IMR-90 (cell line): ENCODE data around the gene EPN2. TPM values are rescaled to one million over a fixed set of nuclear protein-coding genes. Genes with fewer than 3 reads are reported as not detected.

Experiments
- ATAC-seq: fragments of 200-7000 bp; cut with Tn5 transposase; 2 replicates; pipeline ENCODE4 v1.9.1; 2020; ENCODE audit warnings: low read depth, mild to moderate bottlenecking, moderate library complexity
- BruUV-seq: library from RNA; stranded (reverse); fragments of 400-500 nt; replicated peaks from 2 replicates; lab custom pipeline; 2021; lab: Mats Ljungman, UMichigan
- CTCF ChIA-PET: fragments of 300-600 bp; formaldehyde crosslinking; extraction: SDS; loops from one replicate; lab custom pipeline; 2021; ENCODE audit warnings: antibody characterized with exemption; lab: Yijun Ruan, JAX
- POLR2A ChIA-PET: fragments of 300-600 bp; sonication (Branson Sonifier 250); formaldehyde crosslinking; loops from one replicate; lab custom pipeline; 2022; ENCODE audit warnings: antibody characterized with exemption; ENCODE audit not compliant: unreplicated experiment; lab: Charles Lee
- DNase-seq: peaks from one replicate; pipeline ENCODE4 v3.0.0; 2013
- H2AFZ ChIP-seq: replicated peaks from 2 replicates; pipeline ENCODE3; 2013; ENCODE audit warnings: low read length, mild to moderate bottlenecking; ENCODE audit not compliant: poor library complexity
- H2AK5ac ChIP-seq: 2 replicates; pipeline ENCODE4 v1.6.1; 2013; ENCODE audit warnings: low read depth, low read length, inconsistent platforms
- H2AK9ac ChIP-seq: replicated peaks from 2 replicates; pipeline ENCODE3; 2013; ENCODE audit warnings: mild to moderate bottlenecking, low read depth, low read length, moderate library complexity; ENCODE audit not compliant: poor library complexity
- H2BK120ac ChIP-seq: 2 replicates; pipeline ENCODE4 v1.6.1; 2013; ENCODE audit warnings: low read depth, low read length, inconsistent platforms
- H2BK15ac ChIP-seq: 3 replicates; pipeline ENCODE4 v1.6.1; 2013; ENCODE audit warnings: low read depth, low read length, inconsistent platforms
- H2BK20ac ChIP-seq: 2 replicates; pipeline ENCODE4 v1.6.1; 2013; ENCODE audit warnings: low read depth, mild to moderate bottlenecking, inconsistent platforms, low read length, moderate library complexity
- H2BK5ac ChIP-seq: 2 replicates; pipeline ENCODE4 v1.6.1; 2013; ENCODE audit warnings: mild to moderate bottlenecking, low read depth, low read length, inconsistent platforms; ENCODE audit not compliant: poor library complexity, severe bottlenecking
- H3K14ac ChIP-seq: replicated peaks from 2 replicates; pipeline ENCODE4 v1.6.1; 2013; ENCODE audit warnings: low read depth, low read length, inconsistent platforms
- H3K18ac ChIP-seq: 2 replicates; pipeline ENCODE4 v1.6.1; 2013; ENCODE audit warnings: low read depth, low read length, control low read depth
- H3K23ac ChIP-seq: 2 replicates; pipeline ENCODE4 v1.6.1; 2013; ENCODE audit warnings: low read depth, low read length, inconsistent platforms
- H3K27ac ChIP-seq: 2 replicates; pipeline ENCODE4 v1.5.1; 2013; ENCODE audit warnings: mild to moderate bottlenecking, control low read depth, low read length; ENCODE audit not compliant: insufficient read depth
- H3K27me3 ChIP-seq: 2 replicates; pipeline ENCODE4 v1.6.1; 2013; ENCODE audit warnings: low read length; ENCODE audit not compliant: control insufficient read depth, insufficient read depth
- H3K36me3 ChIP-seq: 2 replicates; pipeline ENCODE4 v1.6.1; 2013; ENCODE audit warnings: low read length, mixed read lengths; ENCODE audit not compliant: control insufficient read depth, insufficient read depth
- H3K4ac ChIP-seq: 2 replicates; pipeline ENCODE4 v1.6.1; 2013; ENCODE audit warnings: low read depth, low read length, inconsistent platforms
- H3K4me1 ChIP-seq: 2 replicates; pipeline ENCODE4 v1.6.1; 2013; ENCODE audit warnings: low read length, mixed read lengths; ENCODE audit not compliant: control insufficient read depth, insufficient read depth
- H3K4me2 ChIP-seq: 2 replicates; pipeline ENCODE4 v1.6.1; 2013; ENCODE audit warnings: low read depth, mild to moderate bottlenecking, control low read depth, low read length, moderate library complexity
- H3K4me3 ChIP-seq: 2 replicates; pipeline ENCODE4 v1.5.1; 2013; ENCODE audit warnings: low read depth, mild to moderate bottlenecking, control low read depth, low read length, moderate library complexity; ENCODE audit not compliant: insufficient read depth
- H3K56ac ChIP-seq: 2 replicates; pipeline ENCODE4 v1.6.1; 2013; ENCODE audit warnings: low read length, inconsistent platforms; ENCODE audit not compliant: insufficient read depth; ENCODE audit errors: extremely low read depth
- H3K79me1 ChIP-seq, 2 experiments: 2 replicates each; pipeline ENCODE4 v1.6.1; 2013; ENCODE audit warnings: low read length in 2 of 2, inconsistent platforms in 1 of 2, low read depth in 1 of 2
- H3K9ac ChIP-seq: 2 replicates; pipeline ENCODE4 v1.6.1; 2013; ENCODE audit warnings: low read depth, low read length, control low read depth
- H3K9me1 ChIP-seq: 2 replicates; pipeline ENCODE4 v1.6.1; 2013; ENCODE audit warnings: low read length, inconsistent platforms; ENCODE audit not compliant: insufficient read depth
- H3K9me3 ChIP-seq: 2 replicates; pipeline ENCODE4 v1.6.1; 2013; ENCODE audit warnings: low read length; ENCODE audit not compliant: control insufficient read depth, insufficient read depth
- H4K20me1 ChIP-seq: 2 replicates; pipeline ENCODE4 v1.6.1; 2013; ENCODE audit warnings: low read length, inconsistent platforms; ENCODE audit not compliant: insufficient read depth
- H4K5ac ChIP-seq: 2 replicates; pipeline ENCODE4 v1.6.1; 2013; ENCODE audit warnings: mild to moderate bottlenecking, low read depth, low read length, control low read depth
- H4K8ac ChIP-seq, 2 experiments: 2 replicates each; pipeline ENCODE4 v1.6.1; 2013; ENCODE audit warnings: low read depth in 2 of 2, low read length in 2 of 2, control low read depth in 1 of 2, inconsistent platforms in 1 of 2
- H4K91ac ChIP-seq: 2 replicates; pipeline ENCODE4 v1.6.1; 2013; ENCODE audit warnings: low read depth, low read length, inconsistent platforms; ENCODE audit not compliant: insufficient read depth
- BHLHE40 ChIP-seq: fragments of 150-350 bp; IDR thresholded peaks from 2 replicates; pipeline ENCODE4 v1.6.1; 2016; ENCODE audit warnings: mild to moderate bottlenecking, low read depth, low read length
- CEBPB ChIP-seq: IDR thresholded peaks from 2 replicates; pipeline ENCODE4 v1.6.1; 2012; ENCODE audit warnings: low read depth, low read length, improper control_type of control experiment
- CHD1 ChIP-seq: IDR thresholded peaks from 2 replicates; pipeline ENCODE4 v1.6.1; 2012; ENCODE audit warnings: low read depth, low read length, improper control_type of control experiment
- ELK1 ChIP-seq: fragments of 150-350 bp; IDR thresholded peaks from 2 replicates; pipeline ENCODE4 v1.6.1; 2016; ENCODE audit warnings: low read depth, mild to moderate bottlenecking, low read length, moderate library complexity, borderline replicate concordance
- FOS ChIP-seq: fragments of 150-350 bp; IDR thresholded peaks from 2 replicates; pipeline ENCODE4 v1.6.1; 2016; ENCODE audit warnings: low read depth, low read length
- MAFK ChIP-seq: IDR thresholded peaks from 2 replicates; pipeline ENCODE4 v1.6.1; 2012; ENCODE audit warnings: low read depth, low read length, improper control_type of control experiment
- MAZ ChIP-seq: IDR thresholded peaks from 2 replicates; pipeline ENCODE4 v1.6.1; 2012; ENCODE audit warnings: low read depth, mild to moderate bottlenecking, low read length, improper control_type of control experiment, moderate library complexity, borderline replicate concordance
- MXI1 ChIP-seq: IDR thresholded peaks from 2 replicates; pipeline ENCODE4 v1.6.1; 2012; ENCODE audit warnings: low read depth, mild to moderate bottlenecking, low read length, moderate library complexity, borderline replicate concordance
- NFE2L2 ChIP-seq: fragments of 150-350 bp; IDR thresholded peaks from 2 replicates; pipeline ENCODE4 v1.6.1; 2016; ENCODE audit warnings: low read depth, mild to moderate bottlenecking, low read length
- POLR2A ChIP-seq: IDR thresholded peaks from 2 replicates; pipeline ENCODE4 v1.6.1; 2012; ENCODE audit warnings: mild to moderate bottlenecking, low read depth, low read length
- RAD21 ChIP-seq: IDR thresholded peaks from 2 replicates; pipeline ENCODE4 v1.6.1; 2012; ENCODE audit warnings: low read length, improper control_type of control experiment
- RCOR1 ChIP-seq: IDR thresholded peaks from 2 replicates; pipeline ENCODE4 v1.6.1; 2012; ENCODE audit warnings: mild to moderate bottlenecking, low read length, improper control_type of control experiment; ENCODE audit not compliant: insufficient replicate concordance
- RFX5 ChIP-seq: IDR thresholded peaks from 2 replicates; pipeline ENCODE4 v1.8.0; 2012; ENCODE audit warnings: low read depth, mild to moderate bottlenecking, low read length, moderate library complexity
- SMC3 ChIP-seq: fragments of 150-350 bp; IDR thresholded peaks from 2 replicates; pipeline ENCODE4 v1.6.1; 2016; ENCODE audit warnings: low read depth, mild to moderate bottlenecking, antibody characterized with exemption, low read length, moderate library complexity
- WGBS, 2 experiments: methylation state at CpG; one replicate each; pipeline versions ENCODE4 v1.1.5 to v1.1.7; 2013; ENCODE audit warnings: missing lambda C conversion rate in 2 of 2; ENCODE audit not compliant: insufficient read length in 1 of 2; ENCODE audit errors: extremely low coverage in 2 of 2; 5-methylcytosine and 5-hydroxymethylcytosine counted together
- dilution Hi-C: fragments of 300-500 bp; cut with HindIII; formaldehyde crosslinking; loops from one replicate; pipeline ENCODE4 v1.14.3; 2018; ENCODE audit warnings: low sequenced_read_pairs; ENCODE audit not compliant: unreplicated experiment
- in situ Hi-C: fragments of 300-500 bp; cut with MboI; formaldehyde crosslinking; loops from 3 replicates; pipeline ENCODE4 v1.14.3; 2019; ENCODE audit warnings: low sequenced_read_pairs, inconsistent platforms, mixed read lengths
- intact Hi-C: fragments of 100-400 bp; cut with micrococcal nuclease; formaldehyde crosslinking; loops from 2 replicates; pipeline ENCODE4 v1.10.0; 2022
- polyA plus RNA-seq, 3 experiments: library from polyadenylated mRNA; depleted of rRNA; stranded (reverse); fragments of >200 nt; gene quantifications; 2 replicates each; pipeline ENCODE4 v1.2.3, GENCODE V29; 2012; ENCODE audit warnings: low replicate concordance in 1 of 3
- total RNA-seq: library from RNA; depleted of rRNA; stranded (reverse); fragments of >200 nt; gene quantifications from 2 replicates; pipeline ENCODE4 v1.2.3, GENCODE V29; 2012
- TF ChIP-seq, protein P1 (sequence below): fragments of 150-350 bp; IDR thresholded peaks from 2 replicates; pipeline ENCODE4 v1.6.1; 2017; ENCODE audit warnings: mild to moderate bottlenecking, antibody characterized with exemption, low read length, low read depth
- TF ChIP-seq, protein P2 (sequence below): conservative IDR thresholded peaks from 2 replicates; pipeline ENCODE4 v1.5.1; 2012; ENCODE audit warnings: mild to moderate bottlenecking, low read depth, low read length, improper control_type of control experiment

The EPN2 gene
- total and polyA plus RNA-seq, 2 of the 4 experiments (the other 2 are of a cell fraction): 14.9 to 25.3 TPM

DNA sequence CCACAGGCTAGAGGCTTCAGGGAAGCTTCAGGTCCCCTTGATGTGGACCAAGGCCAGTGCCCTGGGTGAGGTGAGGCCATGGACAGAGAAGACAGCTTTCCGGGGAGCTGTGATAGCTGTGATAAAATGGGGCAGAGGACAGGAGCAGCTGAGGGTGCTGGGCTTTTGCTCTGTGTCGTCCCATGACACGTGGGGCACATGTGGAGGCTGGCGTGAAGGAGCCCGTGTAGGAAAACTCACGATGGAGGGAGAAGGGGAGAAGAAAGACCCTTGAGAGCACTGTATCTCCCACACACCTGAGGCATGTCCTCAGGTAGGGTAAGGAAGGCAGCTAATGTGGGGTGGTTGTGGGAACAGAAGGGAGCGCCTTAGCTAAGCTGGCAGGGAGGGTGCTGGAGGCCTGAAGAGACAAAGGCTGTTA lies 104.1 kb downstream of the EPN2 start:
- no TSS peak for BruUV-seq
- Histone ChIP-seq H3K9ac (no peak overlapping the region), H2BK5ac (no peak overlapping the region), H3K27me3 (no peaks in the 10 kb centered on the region), H3K9me3 (no peaks in the 10 kb centered on the region), H4K8ac (no peak overlapping the region), H2BK120ac (no peak overlapping the region), H3K9me1 (peaks cover 15% of the 10 kb centered on the region; the same call in 1 of the 2 replicates), H3K23ac (no peak overlapping the region), H2BK20ac (no peak overlapping the region), H4K91ac (no peak overlapping the region), H2AFZ (peak overlapping the region; percentile 6), H4K5ac (no peak overlapping the region), H3K79me1 (no peaks in the 10 kb centered on the region), H3K56ac (no peak overlapping the region), H3K4me3 (no peak overlapping the region), H3K27ac (no peak overlapping the region), H3K4me1 (peaks cover 12% of the 10 kb centered on the region), H3K14ac (no peak overlapping the region), H3K36me3 (peaks cover 5% of the 10 kb centered on the region; the same call in 1 of the 2 replicates), H3K4me2 (no peak overlapping the region), H2BK15ac (no peak overlapping the region), H2AK5ac (no peak overlapping the region), H3K18ac (no peak overlapping the region), H4K20me1 (peaks cover 3% of the 10 kb centered on the region; the same call in 1 of the 2 replicates), H3K4ac (no peak overlapping the region), H2AK9ac (no peak overlapping the region)
- POLR2A ChIA-PET: no interaction called here
- ATAC-seq: no peak
- CTCF ChIA-PET: no interaction called here
- no peak for DNase-seq
- in situ Hi-C loops (no loop called here), dilution Hi-C loops (no loop called here), intact Hi-C loops (no loop called here)
- no CpG with 5 or more reads among the region's 7 CpGs for WGBS, 2 experiments
- TF ChIP-seq RCOR1: no peak
- no peak for TF ChIP-seq ELK1
- no peak for TF ChIP-seq POLR2A
- no peak for TF ChIP-seq MAZ
- no peak for TF ChIP-seq RAD21
- TF ChIP-seq CHD1: no peak
- TF ChIP-seq, protein P1, sequence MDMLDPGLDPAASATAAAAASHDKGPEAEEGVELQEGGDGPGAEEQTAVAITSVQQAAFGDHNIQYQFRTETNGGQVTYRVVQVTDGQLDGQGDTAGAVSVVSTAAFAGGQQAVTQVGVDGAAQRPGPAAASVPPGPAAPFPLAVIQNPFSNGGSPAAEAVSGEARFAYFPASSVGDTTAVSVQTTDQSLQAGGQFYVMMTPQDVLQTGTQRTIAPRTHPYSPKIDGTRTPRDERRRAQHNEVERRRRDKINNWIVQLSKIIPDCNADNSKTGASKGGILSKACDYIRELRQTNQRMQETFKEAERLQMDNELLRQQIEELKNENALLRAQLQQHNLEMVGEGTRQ: no peak
- TF ChIP-seq MAFK: no peak
- TF ChIP-seq, protein P2, sequence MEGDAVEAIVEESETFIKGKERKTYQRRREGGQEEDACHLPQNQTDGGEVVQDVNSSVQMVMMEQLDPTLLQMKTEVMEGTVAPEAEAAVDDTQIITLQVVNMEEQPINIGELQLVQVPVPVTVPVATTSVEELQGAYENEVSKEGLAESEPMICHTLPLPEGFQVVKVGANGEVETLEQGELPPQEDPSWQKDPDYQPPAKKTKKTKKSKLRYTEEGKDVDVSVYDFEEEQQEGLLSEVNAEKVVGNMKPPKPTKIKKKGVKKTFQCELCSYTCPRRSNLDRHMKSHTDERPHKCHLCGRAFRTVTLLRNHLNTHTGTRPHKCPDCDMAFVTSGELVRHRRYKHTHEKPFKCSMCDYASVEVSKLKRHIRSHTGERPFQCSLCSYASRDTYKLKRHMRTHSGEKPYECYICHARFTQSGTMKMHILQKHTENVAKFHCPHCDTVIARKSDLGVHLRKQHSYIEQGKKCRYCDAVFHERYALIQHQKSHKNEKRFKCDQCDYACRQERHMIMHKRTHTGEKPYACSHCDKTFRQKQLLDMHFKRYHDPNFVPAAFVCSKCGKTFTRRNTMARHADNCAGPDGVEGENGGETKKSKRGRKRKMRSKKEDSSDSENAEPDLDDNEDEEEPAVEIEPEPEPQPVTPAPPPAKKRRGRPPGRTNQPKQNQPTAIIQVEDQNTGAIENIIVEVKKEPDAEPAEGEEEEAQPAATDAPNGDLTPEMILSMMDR: no peak
- TF ChIP-seq FOS: no peak
- no peak for TF ChIP-seq MXI1
- no peak for TF ChIP-seq NFE2L2
- TF ChIP-seq BHLHE40: no peak
- no peak for TF ChIP-seq SMC3
- no peak for TF ChIP-seq RFX5
- no peak for TF ChIP-seq CEBPB
